Measurements from ENCODE around the gene ATG7.
"Not testable (repeated sequence)": the region's sequence is repeated elsewhere in the genome, so short reads cannot be mapped to it uniquely, and the experiment has no call there.

Gene ATG7

GRCh38 chr3:11251807-11252176 lies 20.4 kb upstream of the ATG7 start:
- in situ Hi-C loops (cut with HindIII; ENCODE audit: low pct_ligation_motif_present, low sequenced_read_pairs): no loop called here
- no peak for DNase-seq
- Histone ChIP-seq H3K27ac (no peak overlapping the region), H3K36me3 (replicated peaks) (no peaks in the 10 kb centered on the region), H3K4me3 (ENCODE audit: low read depth, low read length) (no peak overlapping the region), H3K27me3 (replicated peaks) (no peaks in the 10 kb centered on the region)
- TF ChIP-seq, protein P1, sequence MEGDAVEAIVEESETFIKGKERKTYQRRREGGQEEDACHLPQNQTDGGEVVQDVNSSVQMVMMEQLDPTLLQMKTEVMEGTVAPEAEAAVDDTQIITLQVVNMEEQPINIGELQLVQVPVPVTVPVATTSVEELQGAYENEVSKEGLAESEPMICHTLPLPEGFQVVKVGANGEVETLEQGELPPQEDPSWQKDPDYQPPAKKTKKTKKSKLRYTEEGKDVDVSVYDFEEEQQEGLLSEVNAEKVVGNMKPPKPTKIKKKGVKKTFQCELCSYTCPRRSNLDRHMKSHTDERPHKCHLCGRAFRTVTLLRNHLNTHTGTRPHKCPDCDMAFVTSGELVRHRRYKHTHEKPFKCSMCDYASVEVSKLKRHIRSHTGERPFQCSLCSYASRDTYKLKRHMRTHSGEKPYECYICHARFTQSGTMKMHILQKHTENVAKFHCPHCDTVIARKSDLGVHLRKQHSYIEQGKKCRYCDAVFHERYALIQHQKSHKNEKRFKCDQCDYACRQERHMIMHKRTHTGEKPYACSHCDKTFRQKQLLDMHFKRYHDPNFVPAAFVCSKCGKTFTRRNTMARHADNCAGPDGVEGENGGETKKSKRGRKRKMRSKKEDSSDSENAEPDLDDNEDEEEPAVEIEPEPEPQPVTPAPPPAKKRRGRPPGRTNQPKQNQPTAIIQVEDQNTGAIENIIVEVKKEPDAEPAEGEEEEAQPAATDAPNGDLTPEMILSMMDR (IDR thresholded peaks at IDR 0.05; ENCODE audit: low read depth, low read length, missing control alignments): no peak

DNA sequence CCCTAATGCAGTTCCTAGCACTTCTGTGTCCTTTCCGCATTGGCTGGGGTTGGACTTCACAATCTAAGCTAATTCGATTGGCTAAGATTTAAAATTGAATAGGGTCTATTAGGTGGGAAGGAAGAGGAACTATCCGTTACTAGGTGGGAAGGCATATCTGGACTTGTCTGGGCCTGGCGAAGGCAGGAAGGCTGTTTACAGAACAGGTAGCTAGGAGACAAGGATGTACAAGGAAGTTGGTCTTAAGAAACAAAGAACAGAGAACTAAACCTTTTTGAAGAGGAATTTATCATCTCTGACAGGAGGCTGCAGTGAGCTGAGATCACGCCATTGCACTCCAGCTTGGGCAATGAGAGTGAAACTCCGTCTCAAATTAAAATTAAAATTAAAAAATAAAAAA lies 17.3 kb upstream of the ATG7 start:
- no peaks in the 10 kb centered on the region for H3K27me3 ChIP-seq (replicated peaks)
- in situ Hi-C loops (cut with HindIII; ENCODE audit: low pct_ligation_motif_present, low sequenced_read_pairs): no loop called here
- TF ChIP-seq, protein P1 (IDR thresholded peaks at IDR 0.05; ENCODE audit: low read depth, low read length, missing control alignments): no peak
- no peak overlapping the region for H3K4me3 ChIP-seq (ENCODE audit: low read depth, low read length)
- DNase-seq: no peak
- H3K27ac ChIP-seq: no peak overlapping the region
- H3K36me3 ChIP-seq (replicated peaks): peaks cover 8% of the 10 kb centered on the region

DNA sequence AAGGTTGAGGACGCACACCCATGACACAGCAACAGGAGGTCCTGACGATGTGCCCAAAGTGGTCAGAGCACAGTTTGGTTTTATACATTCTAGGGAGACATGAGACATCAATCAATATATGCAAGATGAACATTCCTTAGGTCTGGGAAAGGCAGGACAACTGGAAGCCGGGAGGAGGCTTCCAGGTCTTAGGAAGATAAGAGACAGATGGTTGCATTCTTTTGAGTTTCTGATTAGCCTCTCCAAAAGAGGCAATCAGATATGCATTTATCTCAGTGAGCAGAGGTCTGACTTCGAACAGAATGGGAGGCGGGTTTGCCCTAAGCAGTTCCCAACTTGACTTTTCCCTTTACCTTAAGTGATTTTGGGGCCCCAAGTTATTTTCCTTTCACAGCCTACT lies 16.7 kb upstream of the ATG7 start:
- H3K36me3 ChIP-seq (replicated peaks); in situ Hi-C loops (cut with HindIII; ENCODE audit: low pct_ligation_motif_present, low sequenced_read_pairs); H3K4me3 ChIP-seq (ENCODE audit: low read depth, low read length); H3K27ac ChIP-seq; DNase-seq; H3K27me3 ChIP-seq (replicated peaks): not testable (repeated sequence)

DNA sequence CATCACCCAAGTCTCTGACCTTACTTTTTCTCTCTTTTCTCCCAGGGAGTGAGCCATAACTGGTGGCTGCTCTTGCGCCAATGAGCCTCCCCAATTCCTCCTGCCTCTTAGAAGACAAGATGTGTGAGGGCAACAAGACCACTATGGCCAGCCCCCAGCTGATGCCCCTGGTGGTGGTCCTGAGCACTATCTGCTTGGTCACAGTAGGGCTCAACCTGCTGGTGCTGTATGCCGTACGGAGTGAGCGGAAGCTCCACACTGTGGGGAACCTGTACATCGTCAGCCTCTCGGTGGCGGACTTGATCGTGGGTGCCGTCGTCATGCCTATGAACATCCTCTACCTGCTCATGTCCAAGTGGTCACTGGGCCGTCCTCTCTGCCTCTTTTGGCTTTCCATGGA lies 13.2 kb upstream of the ATG7 start:
- no peak for DNase-seq
- peaks cover 11% of the 10 kb centered on the region for H3K36me3 ChIP-seq (replicated peaks)
- H3K27me3 ChIP-seq (replicated peaks): no peaks in the 10 kb centered on the region
- in situ Hi-C loops (cut with HindIII; ENCODE audit: low pct_ligation_motif_present, low sequenced_read_pairs): no loop called here
- TF ChIP-seq, protein P1 (IDR thresholded peaks at IDR 0.05; ENCODE audit: low read depth, low read length, missing control alignments): peak; percentile 28
- H3K4me3 ChIP-seq (ENCODE audit: low read depth, low read length): no peak overlapping the region
- H3K27ac ChIP-seq: no peak overlapping the region

DNA sequence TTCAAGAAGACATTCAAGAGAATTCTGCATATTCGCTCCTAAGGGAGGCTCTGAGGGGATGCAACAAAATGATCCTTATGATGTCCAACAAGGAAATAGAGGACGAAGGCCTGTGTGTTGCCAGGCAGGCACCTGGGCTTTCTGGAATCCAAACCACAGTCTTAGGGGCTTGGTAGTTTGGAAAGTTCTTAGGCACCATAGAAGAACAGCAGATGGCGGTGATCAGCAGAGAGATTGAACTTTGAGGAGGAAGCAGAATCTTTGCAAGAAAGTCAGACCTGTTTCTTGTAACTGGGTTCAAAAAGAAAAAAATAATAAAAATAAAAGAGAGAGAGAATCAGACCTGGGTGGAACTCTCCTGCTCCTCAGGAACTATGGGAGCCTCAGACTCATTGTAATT lies 11.7 kb upstream of the ATG7 start:
- TF ChIP-seq, protein P1 (IDR thresholded peaks at IDR 0.05; ENCODE audit: low read depth, low read length, missing control alignments): no peak

DNA sequence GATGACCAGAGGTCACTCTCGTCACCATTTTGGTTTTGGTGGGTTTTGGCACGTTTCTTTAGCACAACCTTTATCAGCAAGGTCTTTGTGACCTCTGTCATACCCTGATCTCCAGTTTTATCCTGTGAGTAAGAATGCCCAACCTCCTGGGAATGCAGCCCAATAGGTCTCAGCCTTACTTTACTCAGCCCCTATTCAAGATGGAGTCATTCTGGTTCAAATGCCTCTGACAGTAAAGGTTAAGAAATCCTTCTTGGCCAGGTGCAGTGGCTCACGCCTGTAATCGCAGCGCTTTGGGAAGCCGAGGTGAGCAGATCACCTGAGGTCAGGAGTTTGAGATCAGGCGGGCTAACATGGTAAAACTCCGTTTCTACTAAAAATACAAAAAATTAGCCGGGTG lies 3.2 kb upstream of the ATG7 start:
- H3K27ac ChIP-seq: no peak overlapping the region
- TF ChIP-seq, protein P1 (IDR thresholded peaks at IDR 0.05; ENCODE audit: low read depth, low read length, missing control alignments): no peak
- H3K36me3 ChIP-seq (replicated peaks): no peaks in the 10 kb centered on the region
- H3K27me3 ChIP-seq (replicated peaks): no peaks in the 10 kb centered on the region
- H3K4me3 ChIP-seq (ENCODE audit: low read depth, low read length): no peak overlapping the region
- in situ Hi-C loops (cut with HindIII; ENCODE audit: low pct_ligation_motif_present, low sequenced_read_pairs): no loop called here
- no peak for DNase-seq

More for the DNA sequence above, 11.7 kb upstream of the ATG7 start:
- DNase-seq: no peak
- peaks cover 11% of the 10 kb centered on the region for H3K36me3 ChIP-seq (replicated peaks)
- no peak overlapping the region for H3K27ac ChIP-seq
- in situ Hi-C loops (cut with HindIII; ENCODE audit: low pct_ligation_motif_present, low sequenced_read_pairs): no loop called here
- no peak overlapping the region for H3K4me3 ChIP-seq (ENCODE audit: low read depth, low read length)
- no peaks in the 10 kb centered on the region for H3K27me3 ChIP-seq (replicated peaks)
